ENCODE measurements around the gene MIA3. TPM values are rescaled to one million over a fixed set of nuclear protein-coding genes. Genes with fewer than 3 reads are reported as not detected.
A peak's percentile ranks its signal among the peaks of the same experiment; 100 is the strongest.

MIA3 gene
- total and polyA plus RNA-seq, 8 donors, result 62.0 to 94.5 (median 83.0) TPM

DNA sequence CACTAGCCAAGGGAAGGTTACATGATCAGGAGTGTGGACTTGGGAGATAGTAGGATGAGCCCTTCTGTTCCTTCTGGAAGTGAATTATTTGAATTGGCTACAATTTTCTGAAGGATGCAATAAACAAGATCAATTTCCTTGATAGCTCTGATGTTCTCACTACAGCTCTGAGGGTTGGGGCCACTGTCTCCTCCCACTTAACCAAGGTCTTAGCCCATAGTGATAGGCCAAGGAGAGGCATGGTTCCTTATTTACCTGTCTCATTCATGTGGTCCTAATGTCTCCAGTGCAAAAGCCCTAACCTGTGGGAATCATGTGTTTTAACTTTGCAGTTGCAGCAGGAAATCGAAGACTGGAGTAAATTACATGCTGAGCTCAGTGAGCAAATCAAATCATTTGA, 34.8 kb downstream of the MIA3 start:
- no peak overlapping the region for H3K27ac ChIP-seq
- DNase-seq (no peak), ATAC-seq (no peak)
- H3K27me3 ChIP-seq, result no peaks in the 10 kb centered on the region
- TF ChIP-seq CTCF (IDR thresholded peaks at IDR 0.05), result no peak
- H3K9me3 ChIP-seq, result no peaks in the 10 kb centered on the region
- peaks cover 0 to 88% of the 10 kb centered on the region in 2 donors for H3K36me3 ChIP-seq
- intact Hi-C loops (cut with DNase I), result no loop called here
- H3K4me3 ChIP-seq, result no peak overlapping the region
- peaks cover 0 to 19% of the 10 kb centered on the region in 2 donors for H3K4me1 ChIP-seq

DNA sequence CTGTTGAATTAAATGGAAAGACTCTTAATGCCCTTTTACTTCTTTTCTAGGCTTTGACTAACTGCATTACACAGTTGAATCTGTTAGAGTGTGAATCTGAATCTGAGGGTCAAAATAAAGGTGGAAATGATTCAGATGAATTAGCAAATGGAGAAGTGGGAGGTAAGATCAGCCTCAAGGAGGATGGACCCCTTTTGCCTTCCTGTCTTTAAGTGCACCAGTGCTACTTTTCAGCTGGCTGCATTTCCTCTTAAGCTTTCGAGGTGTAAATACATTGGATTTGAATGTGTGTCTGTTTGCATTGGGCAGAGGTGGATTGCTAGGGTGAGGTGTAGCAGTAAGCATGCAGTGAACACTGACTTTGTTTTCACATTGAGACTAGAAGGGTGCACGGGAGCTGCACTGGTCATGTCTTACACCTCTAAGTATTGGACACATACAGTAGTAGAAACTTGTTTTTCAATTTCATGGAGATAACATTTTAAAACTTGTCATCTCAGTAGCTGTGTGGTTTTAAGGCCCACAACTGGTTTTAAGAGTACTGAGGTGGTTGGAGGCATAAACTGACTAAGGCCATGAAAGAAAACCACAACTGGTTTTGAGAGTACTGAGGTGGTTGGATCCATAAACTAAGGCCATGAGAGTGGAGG, 35.4 kb downstream of the MIA3 start:
- DNase-seq (no peak), ATAC-seq (no peak)
- intact Hi-C loops (cut with DNase I), result no loop called here
- Histone ChIP-seq H3K27me3 (no peaks in the 10 kb centered on the region), H3K27ac (no peak overlapping the region), H3K9me3 (no peaks in the 10 kb centered on the region), H3K36me3 (peaks cover 0 to 90% of the 10 kb centered on the region in 2 donors), H3K4me3 (no peak overlapping the region), H3K4me1 (peaks cover 0 to 17% of the 10 kb centered on the region in 2 donors)
- no peak for TF ChIP-seq CTCF (IDR thresholded peaks at IDR 0.05)

- ATAC-seq, result peak; percentile 80
- intact Hi-C loops (cut with DNase I), result no loop called here
- TF ChIP-seq CTCF (IDR thresholded peaks at IDR 0.05), result no peak
- Histone ChIP-seq H3K36me3 (peaks cover 0 to 95% of the 10 kb centered on the region in 2 donors), H3K4me1 (peaks cover 0 to 17% of the 10 kb centered on the region in 2 donors), H3K4me3 (no peak overlapping the region), H3K27me3 (no peaks in the 10 kb centered on the region), H3K27ac (peak overlapping the region; percentile 45 to 67), H3K9me3 (no peaks in the 10 kb centered on the region)
- DNase-seq, result peak in 1 of 4 donors; percentile 56
These were observed 37.0 kb downstream of the MIA3 start for GRCh38 chr1:222654849-222655248.

GRCh38 chr1:222656391-222657155, 38.7 kb downstream of the MIA3 start:
- Histone ChIP-seq H3K9me3 (no peaks in the 10 kb centered on the region), H3K4me3 (no peak overlapping the region), H3K27me3 (no peaks in the 10 kb centered on the region), H3K36me3 (peaks cover 0 to 96% of the 10 kb centered on the region in 2 donors), H3K27ac (no peak overlapping the region), H3K4me1 (peaks cover 0 to 17% of the 10 kb centered on the region in 2 donors)
- DNase-seq, result no peak
- ATAC-seq, result no peak
- intact Hi-C loops (cut with DNase I), result no loop called here
- TF ChIP-seq CTCF (IDR thresholded peaks at IDR 0.05), result no peak

- Histone ChIP-seq H3K27ac (no peak overlapping the region), H3K36me3 (peaks cover 9 to 96% of the 10 kb centered on the region in 2 donors), H3K27me3 (no peaks in the 10 kb centered on the region), H3K4me3 (no peak overlapping the region), H3K9me3 (no peaks in the 10 kb centered on the region), H3K4me1 (peaks cover 0 to 17% of the 10 kb centered on the region in 2 donors)
- DNase-seq, result no peak
- no peak for ATAC-seq
- TF ChIP-seq CTCF (IDR thresholded peaks at IDR 0.05), result no peak
- intact Hi-C loops (cut with DNase I), result no loop called here
These were observed 40.0 kb downstream of the MIA3 start for GRCh38 chr1:222657899-222658298.
